Lower lobe of right lung (tissue), 2 donors: ENCODE data around the gene MMS19. TPM values are rescaled to one million over a fixed set of nuclear protein-coding genes. Genes with fewer than 3 reads are reported as not detected.

ENCODE experiments used
- ATAC-seq, 2 donors: fragments of 200-7000 bp; cut with Tn5 transposase; one replicate each; pipeline ENCODE4 v1.9.1; 2020 to 2022; ENCODE audit warnings: mild to moderate bottlenecking in 2 of 2, moderate library complexity in 2 of 2
- DNase-seq: peaks from one replicate; pipeline ENCODE4 v3.0.0-alpha.2; 2020
- H3K27ac ChIP-seq: fragments of 200-600 bp; one replicate; pipeline ENCODE4 v1.8.0; 2022
- H3K27me3 ChIP-seq: fragments of 200-600 bp; one replicate; pipeline ENCODE4 v1.8.0; 2022; ENCODE audit warnings: low read depth
- H3K36me3 ChIP-seq: fragments of 200-600 bp; one replicate; pipeline ENCODE4 v1.8.0; 2022; ENCODE audit warnings: mild to moderate bottlenecking
- H3K4me1 ChIP-seq: fragments of 200-600 bp; one replicate; pipeline ENCODE4 v1.8.0; 2022
- H3K4me3 ChIP-seq: fragments of 200-600 bp; one replicate; pipeline ENCODE4 v1.8.0; 2022; ENCODE audit warnings: mild to moderate bottlenecking
- H3K9me3 ChIP-seq: fragments of 200-600 bp; one replicate; pipeline ENCODE4 v1.8.0; 2022
- CTCF ChIP-seq: fragments of 200-600 bp; IDR thresholded peaks from one replicate; pipeline ENCODE4 v1.8.0; 2022; ENCODE audit warnings: antibody characterized with exemption, mild to moderate bottlenecking
- intact Hi-C: fragments of 100-400 bp; cut with DNase I; formaldehyde crosslinking; loops from one replicate; pipeline ENCODE4 v1.11.0; 2022
- total RNA-seq: library from RNA; stranded (reverse); fragmentation: NEBNext Ultra II Directional; extraction: Animal tissue kit (Norgen Biotek cat#: 25700); gene quantifications from one replicate; pipeline ENCODE4 v1.2.1, GENCODE V29; 2021
- donor health status: DM: no; HTN: yes; CAD: no; lungs with severe emphysema.

The MMS19 gene
- total RNA-seq, 1 donor from 2014 or later, result 65.5 TPM

DNA sequence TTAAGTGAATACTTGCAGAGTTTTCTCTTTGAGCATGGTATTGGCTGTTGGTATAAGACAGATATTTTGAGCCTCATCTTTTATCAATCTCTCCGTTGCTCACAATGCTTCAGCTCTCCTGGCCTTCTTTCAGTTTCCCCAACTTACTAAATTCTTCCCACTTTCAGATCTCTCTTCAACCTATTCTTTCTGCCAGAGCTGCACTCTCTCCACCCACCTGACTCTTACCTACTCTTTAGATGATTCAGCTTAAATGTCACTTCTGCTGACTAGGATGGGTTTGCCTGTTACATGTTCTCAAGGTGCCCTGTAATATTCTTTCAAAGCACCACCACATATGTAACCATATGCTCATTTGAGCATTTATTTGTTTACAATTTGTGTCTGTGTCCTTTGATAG lies 54.0 kb downstream of the MMS19 start:
- H3K4me1 ChIP-seq, result peaks cover 40% of the 10 kb centered on the region
- no peak for TF ChIP-seq CTCF

DNA sequence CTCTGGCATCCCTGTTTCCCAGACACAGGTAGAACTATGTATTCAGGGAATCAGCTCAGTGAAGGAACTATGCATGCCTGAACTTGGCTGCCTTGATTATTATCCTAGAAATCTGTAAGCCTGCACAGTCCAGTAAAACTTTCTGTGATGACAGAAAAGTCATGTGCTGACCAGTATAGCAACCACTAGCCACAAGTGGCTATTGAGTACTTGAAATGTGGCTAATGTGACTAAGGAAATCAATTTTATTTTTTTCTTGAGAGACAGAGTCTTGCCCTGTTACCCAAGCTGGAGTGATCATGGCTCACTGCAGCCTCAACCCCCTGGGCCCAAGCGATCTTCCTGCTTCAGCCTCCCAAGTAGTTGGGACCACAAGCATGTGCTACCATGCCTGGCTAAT lies 55.9 kb downstream of the MMS19 start:
- no peak for DNase-seq
- no peak overlapping the region for H3K27ac ChIP-seq
- H3K4me1 ChIP-seq, result peaks cover 21% of the 10 kb centered on the region
- intact Hi-C loops, result no loop called here
- no peaks in the 10 kb centered on the region for H3K27me3 ChIP-seq
- no peak overlapping the region for H3K4me3 ChIP-seq
- peaks cover 55% of the 10 kb centered on the region for H3K36me3 ChIP-seq
- TF ChIP-seq CTCF, result no peak
- no peak for ATAC-seq
- H3K9me3 ChIP-seq, result no peaks in the 10 kb centered on the region

More for the DNA sequence above, 54.0 kb downstream of the MMS19 start:
- H3K4me3 ChIP-seq, result no peak overlapping the region
- H3K9me3 ChIP-seq, result no peaks in the 10 kb centered on the region
- no peak for DNase-seq
- no peak for ATAC-seq
- H3K27ac ChIP-seq, result no peak overlapping the region
- H3K36me3 ChIP-seq, result peaks cover 36% of the 10 kb centered on the region
- no peaks in the 10 kb centered on the region for H3K27me3 ChIP-seq
- intact Hi-C loops, result no loop called here

GRCh38 chr10:97435211-97435610 lies 63.0 kb downstream of the MMS19 start:
- DNase-seq (no peak), ATAC-seq (no peak)
- intact Hi-C loops, result no loop called here
- Histone ChIP-seq H3K27ac (no peak overlapping the region), H3K4me3 (no peak overlapping the region), H3K36me3 (peaks cover 92% of the 10 kb centered on the region), H3K4me1 (no peaks in the 10 kb centered on the region), H3K27me3 (no peaks in the 10 kb centered on the region), H3K9me3 (no peaks in the 10 kb centered on the region)
- TF ChIP-seq CTCF, result no peak

DNA sequence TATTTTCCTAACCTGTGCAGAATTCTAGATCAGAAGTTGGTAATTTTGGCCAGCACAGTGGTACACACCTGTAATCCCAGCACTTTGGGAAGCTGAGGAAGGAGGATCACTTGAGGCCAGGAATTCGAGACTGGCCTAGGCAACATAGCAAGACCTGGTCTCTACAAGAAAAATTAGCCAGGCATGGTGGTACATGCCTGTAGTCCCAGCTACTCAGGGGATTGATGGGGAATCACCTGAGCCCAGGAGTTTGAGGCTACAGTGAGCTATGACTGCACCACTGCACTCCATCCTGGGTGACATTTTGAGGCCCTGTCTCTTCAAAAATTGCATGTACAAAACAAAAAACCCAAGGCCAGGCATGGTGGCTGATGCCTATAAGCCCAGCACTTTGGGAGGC lies 63.7 kb downstream of the MMS19 start:
- H3K9me3 ChIP-seq, result no peaks in the 10 kb centered on the region
- no peak overlapping the region for H3K27ac ChIP-seq
- ATAC-seq (no peak), DNase-seq (no peak)
- intact Hi-C loops, result no loop called here
- TF ChIP-seq CTCF, result no peak
- H3K36me3 ChIP-seq, result peaks cover 92% of the 10 kb centered on the region
- no peaks in the 10 kb centered on the region for H3K27me3 ChIP-seq
- H3K4me3 ChIP-seq, result no peak overlapping the region
- no peaks in the 10 kb centered on the region for H3K4me1 ChIP-seq

- TF ChIP-seq CTCF, result no peak
- H3K36me3 ChIP-seq, result peaks cover 92% of the 10 kb centered on the region
Observed at GRCh38 chr10:97434055-97434454, 64.2 kb downstream of the MMS19 start.

GRCh38 chr10:97428572-97428981 lies 69.6 kb downstream of the MMS19 start:
- Histone ChIP-seq H3K36me3 (peaks cover 41% of the 10 kb centered on the region), H3K4me3 (peak overlapping the region; percentile 15), H3K4me1 (peaks cover 37% of the 10 kb centered on the region), H3K9me3 (no peaks in the 10 kb centered on the region), H3K27ac (peak overlapping the region; percentile 85), H3K27me3 (no peaks in the 10 kb centered on the region)
- no peak for DNase-seq
- no peak for TF ChIP-seq CTCF
- intact Hi-C loops, result no loop called here
- ATAC-seq, result no peak

More at GRCh38 chr10:97434055-97434454, 64.2 kb downstream of the MMS19 start:
- Histone ChIP-seq H3K4me1 (no peaks in the 10 kb centered on the region), H3K27me3 (no peaks in the 10 kb centered on the region), H3K27ac (no peak overlapping the region), H3K4me3 (no peak overlapping the region), H3K9me3 (no peaks in the 10 kb centered on the region)
- intact Hi-C loops, result no loop called here
- no peak for DNase-seq
- ATAC-seq, result no peak
